H1 (cell line): ENCODE data around the gene TPO. TPM values are rescaled to one million over a fixed set of nuclear protein-coding genes. Genes with fewer than 3 reads are reported as not detected.

Experiments
- CTCF ChIA-PET: fragments of 300-600 bp; sonication (Branson Sonifier 250); formaldehyde crosslinking; loops from one replicate; lab custom pipeline; 2021; ENCODE audit not compliant: partially characterized antibody; lab: Charles Lee
- POLR2A ChIA-PET: fragments of 300-600 bp; sonication (Branson Sonifier 250); formaldehyde crosslinking; loops from one replicate; lab custom pipeline; 2021; ENCODE audit warnings: inconsistent platforms; ENCODE audit not compliant: partially characterized antibody; lab: Charles Lee
- DNase-seq, 2 experiments: peaks; one replicate each; pipeline versions ENCODE4 v3.0.0 to v3.0.0-alpha.2; 2010 to 2022; ENCODE audit warnings: low spot score in 2 of 2, low read depth in 1 of 2, mixed read lengths in 1 of 2
- FAIRE-seq: peaks from 2 replicates; lab custom pipeline; 2011; peaks lifted over from hg19 to GRCh38; lab: Jason Lieb, UNC
- H2AFZ ChIP-seq: 2 replicates; pipeline ENCODE4 v1.8.1; 2012; ENCODE audit warnings: low read length, inconsistent platforms
- H2AK5ac ChIP-seq: 2 replicates; pipeline ENCODE4 v1.6.1; 2013; ENCODE audit warnings: low read depth, low read length
- H2BK120ac ChIP-seq: replicated peaks from 2 replicates; pipeline ENCODE3; 2013; ENCODE audit warnings: low read depth, low read length, inconsistent platforms
- H2BK12ac ChIP-seq: 2 replicates; pipeline ENCODE4 v1.6.1; 2013; ENCODE audit warnings: low read depth, low read length
- H2BK15ac ChIP-seq: 2 replicates; pipeline ENCODE4 v1.6.1; 2013; ENCODE audit warnings: low read length
- H2BK20ac ChIP-seq: 2 replicates; pipeline ENCODE4 v1.6.1; 2013; ENCODE audit warnings: low read length
- H2BK5ac ChIP-seq: 2 replicates; pipeline ENCODE4 v1.6.1; 2013; ENCODE audit warnings: low read depth, low read length
- H3K14ac ChIP-seq: 2 replicates; pipeline ENCODE4 v1.6.1; 2013; ENCODE audit warnings: inconsistent platforms; ENCODE audit not compliant: insufficient read length
- H3K18ac ChIP-seq: 2 replicates; pipeline ENCODE4 v1.6.1; 2013; ENCODE audit warnings: low read length; ENCODE audit errors: extremely low read depth
- H3K23ac ChIP-seq: 2 replicates; pipeline ENCODE4 v1.6.1; 2013; ENCODE audit warnings: inconsistent platforms; ENCODE audit not compliant: insufficient read length
- H3K23me2 ChIP-seq: 2 replicates; pipeline ENCODE4 v1.6.1; 2013; ENCODE audit warnings: low read depth, low read length
- H3K27ac ChIP-seq: 2 replicates; pipeline ENCODE4 v1.6.1; 2011; ENCODE audit warnings: low read depth, low read length, inconsistent platforms
- H3K27me3 ChIP-seq, 4 experiments: replicated peaks in 1 of 4; 1 replicate in 1 of 4; 2 replicates in 3 of 4; pipeline versions ENCODE4 v1.6.1 to v1.8.1; 2011 to 2013; ENCODE audit warnings: low read length in 3 of 4, mild to moderate bottlenecking in 3 of 4, inconsistent platforms in 2 of 4, mixed read lengths in 2 of 4, moderate library complexity in 1 of 4; ENCODE audit not compliant: control insufficient read depth in 3 of 4, insufficient read depth in 3 of 4; ENCODE audit errors: extremely low read depth in 1 of 4
- H3K36me3 ChIP-seq, 4 experiments: 2 replicates each; pipeline versions ENCODE4 v1.6.1 to v1.8.1; 2011 to 2013; ENCODE audit warnings: mild to moderate bottlenecking in 4 of 4, low read length in 3 of 4, moderate library complexity in 2 of 4, control low read depth in 1 of 4, inconsistent platforms in 1 of 4; ENCODE audit not compliant: insufficient read depth in 4 of 4, control insufficient read depth in 2 of 4
- H3K4ac ChIP-seq: replicated peaks from 2 replicates; pipeline ENCODE3; 2013; ENCODE audit warnings: low read length, low read depth, mixed read lengths, inconsistent platforms; ENCODE audit not compliant: insufficient read length
- H3K4me1 ChIP-seq, 4 experiments: replicated peaks in 1 of 4; 1 replicate in 1 of 4; 2 replicates in 3 of 4; pipeline versions ENCODE4 v1.6.1 to v1.8.1; 2011 to 2013; ENCODE audit warnings: low read length in 3 of 4, inconsistent platforms in 2 of 4, mixed read lengths in 1 of 4; ENCODE audit not compliant: insufficient read depth in 4 of 4, control insufficient read depth in 3 of 4
- H3K4me2 ChIP-seq, 2 experiments: 2 replicates each; pipeline versions ENCODE4 v1.6.1 to v1.8.1; 2011 to 2013; ENCODE audit warnings: low read depth in 2 of 2, low read length in 2 of 2, control low read depth in 1 of 2, inconsistent platforms in 1 of 2, mild to moderate bottlenecking in 1 of 2; ENCODE audit not compliant: insufficient read depth in 1 of 2
- H3K4me3 ChIP-seq, 4 experiments: fragments of 200-600, 300-600 bp in 1 of 4; sonication (generic), shearing (Covaris generic), sonication (Bioruptor Twin) in 1 of 4; 2 replicates each; pipeline versions ENCODE4 v1.5.1 to v1.8.1; 2011 to 2016; ENCODE audit warnings: low read length in 4 of 4, low read depth in 3 of 4, control low read depth in 2 of 4, inconsistent platforms in 2 of 4, mild to moderate bottlenecking in 2 of 4, mixed read lengths in 1 of 4, moderate library complexity in 1 of 4; ENCODE audit not compliant: insufficient read depth in 2 of 4; ENCODE audit errors: extremely low read depth in 1 of 4
- H3K56ac ChIP-seq: replicated peaks from 2 replicates; pipeline ENCODE3; 2013; ENCODE audit warnings: low read depth, mild to moderate bottlenecking, mixed read lengths, low read length, inconsistent platforms; ENCODE audit not compliant: insufficient read length
- H3K79me1 ChIP-seq: 2 replicates; pipeline ENCODE4 v1.6.1; 2013; ENCODE audit warnings: low read depth, low read length, control low read depth
- H3K79me2 ChIP-seq, 2 experiments: 2 replicates each; pipeline versions ENCODE4 v1.6.1 to v1.8.1; 2012 to 2013; ENCODE audit warnings: low read length in 2 of 2, mild to moderate bottlenecking in 2 of 2, inconsistent platforms in 1 of 2; ENCODE audit not compliant: insufficient read depth in 2 of 2, control insufficient read depth in 1 of 2
- H3K9ac ChIP-seq, 4 experiments: replicated peaks in 1 of 4; 1 replicate in 1 of 4; 2 replicates in 3 of 4; pipeline versions ENCODE4 v1.6.1 to v1.8.1; 2011 to 2013; ENCODE audit warnings: low read depth in 3 of 4, low read length in 3 of 4, control low read depth in 2 of 4, mild to moderate bottlenecking in 2 of 4, moderate library complexity in 2 of 4, inconsistent platforms in 1 of 4; ENCODE audit errors: extremely low read depth in 1 of 4
- H3K9me3 ChIP-seq, 2 experiments: 2 replicates each; pipeline versions ENCODE4 v1.6.1 to v1.8.1; 2012 to 2013; ENCODE audit warnings: mild to moderate bottlenecking in 2 of 2, moderate library complexity in 2 of 2, control low read depth in 1 of 2, inconsistent platforms in 1 of 2, low read depth in 1 of 2, low read length in 1 of 2, mixed read lengths in 1 of 2; ENCODE audit not compliant: insufficient read depth in 2 of 2
- H4K20me1 ChIP-seq, 2 experiments: replicated peaks in 1 of 2; 2 replicates each; pipeline versions ENCODE3 to v1.8.1; 2011 to 2013; ENCODE audit warnings: inconsistent platforms in 2 of 2, low read length in 2 of 2, mild to moderate bottlenecking in 1 of 2; ENCODE audit not compliant: insufficient read depth in 2 of 2, control insufficient read depth in 1 of 2
- H4K5ac ChIP-seq: 2 replicates; pipeline ENCODE4 v1.6.1; 2013; ENCODE audit warnings: low read length, low read depth, mixed read lengths, inconsistent platforms; ENCODE audit not compliant: insufficient read length
- H4K8ac ChIP-seq: 2 replicates; pipeline ENCODE4 v1.8.0; 2013; ENCODE audit warnings: mild to moderate bottlenecking, moderate library complexity, low read length, inconsistent platforms; ENCODE audit not compliant: insufficient read depth; ENCODE audit errors: extremely low read depth
- H4K91ac ChIP-seq: replicated peaks from 2 replicates; pipeline ENCODE3; 2013; ENCODE audit warnings: low read length, mixed read lengths, inconsistent platforms; ENCODE audit not compliant: insufficient read length
- ATF2 ChIP-seq: IDR thresholded peaks from 2 replicates; pipeline ENCODE4 v1.6.1; 2012; ENCODE audit warnings: low read length, inconsistent platforms
- BACH1 ChIP-seq: IDR thresholded peaks from 2 replicates; pipeline ENCODE4 v1.6.1; 2012; ENCODE audit warnings: low read length, improper control_type of control experiment
- BRCA1 ChIP-seq: IDR thresholded peaks from 2 replicates; pipeline ENCODE4 v1.6.1; 2012; ENCODE audit warnings: low read depth, low read length, improper control_type of control experiment
- CBX8 ChIP-seq: fragments of 300-800, 300-1000 bp; sonication (generic); IDR thresholded peaks from 2 replicates; pipeline ENCODE4 v1.7.1; 2016; ENCODE audit warnings: low read depth, low read length, borderline replicate concordance
- EZH2 ChIP-seq: fragments of 200-600 bp; sonication (generic); IDR thresholded peaks from 2 replicates; pipeline ENCODE4 v1.7.1; 2012; ENCODE audit warnings: low read depth, mild to moderate bottlenecking, moderate library complexity, low read length, inconsistent platforms; ENCODE audit not compliant: severe bottlenecking
- GTF2F1 ChIP-seq: IDR thresholded peaks from 2 replicates; pipeline ENCODE4 v1.6.1; 2012; ENCODE audit warnings: low read depth, low read length, improper control_type of control experiment, borderline replicate concordance
- KDM5A ChIP-seq: fragments of 200-600 bp; IDR thresholded peaks from 2 replicates; pipeline ENCODE4 v1.7.1; 2012; ENCODE audit warnings: mild to moderate bottlenecking, low read length, inconsistent platforms, mixed read lengths
- MAX ChIP-seq: IDR thresholded peaks from 2 replicates; pipeline ENCODE4 v1.6.1; 2012; ENCODE audit warnings: inconsistent platforms
- POU5F1 ChIP-seq: IDR thresholded peaks from 2 replicates; pipeline ENCODE4 v1.6.1; 2011; ENCODE audit warnings: low read depth, mild to moderate bottlenecking, low read length, moderate library complexity
- SIN3A ChIP-seq, 2 experiments: IDR thresholded peaks in 1 of 2; conservative IDR thresholded peaks in 1 of 2; 2 replicates each; pipeline ENCODE4 v1.6.1; 2011 to 2012; ENCODE audit warnings: low read length in 2 of 2, improper control_type of control experiment in 1 of 2, low read depth in 1 of 2, mild to moderate bottlenecking in 1 of 2
- TAF7 ChIP-seq: optimal IDR thresholded peaks from 2 replicates; pipeline ENCODE3; 2011; ENCODE audit warnings: low read depth, mild to moderate bottlenecking, inconsistent platforms, low read length, moderate library complexity, borderline replicate concordance
- TCF12 ChIP-seq: IDR thresholded peaks from 2 replicates; pipeline ENCODE4 v1.6.1; 2011; ENCODE audit warnings: low read depth, mild to moderate bottlenecking, low read length
- WGBS, 2 experiments: shearing (Covaris generic) in 1 of 2; methylation state at CpG; one replicate each; pipeline versions ENCODE4 v1.1.6 to v1.1.7; 2013 to 2015; ENCODE audit warnings: low lambda C conversion rate in 2 of 2, mixed read lengths in 2 of 2, inconsistent platforms in 1 of 2, low coverage in 1 of 2, missing lambda C conversion rate in 1 of 2; ENCODE audit not compliant: insufficient replicate concordance in 2 of 2, insufficient coverage in 1 of 2, insufficient read length in 1 of 2; ENCODE audit errors: extremely low coverage in 1 of 2, missing lambda C conversion rate in 1 of 2; 5-methylcytosine and 5-hydroxymethylcytosine counted together
- polyA plus RNA-seq, 7 experiments: library from polyadenylated mRNA; depleted of rRNA in 3 of 7; stranded (reverse) in 5 of 7; unstranded in 2 of 7; fragments of >200 nt in 5 of 7; fragments of 200-250 nt in 2 of 7; gene quantifications; 1 replicate in 5 of 7; 2 replicates in 1 of 7; 4 replicates in 1 of 7; pipeline versions ENCODE4 v1.2.1 to v1.2.3, GENCODE V29; 2011 to 2013; ENCODE audit warnings: missing spikeins in 2 of 7, mixed read lengths in 2 of 7
- total RNA-seq: library from RNA; stranded (reverse); fragmentation: NEBNext Ultra II Directional; extraction: Animal tissue kit (Norgen Biotek cat#: 25700); gene quantifications from 2 replicates; pipeline ENCODE4 v1.2.1, GENCODE V29; 2021

Gene TPO
- total and polyA plus RNA-seq, 2 of the 8 experiments (the other 6 are each of a cell fraction or from before 2014, with no cell fraction given) = not detected

- Histone ChIP-seq H3K36me3 (no peaks in the 10 kb centered on the region), H2AK5ac (no peak overlapping the region), H2AFZ (no peak overlapping the region), H3K9me3 (no peaks in the 10 kb centered on the region), H3K27me3 (no peaks in the 10 kb centered on the region), H3K23ac (no peak overlapping the region), H3K9ac (no peak overlapping the region), H3K4ac (no peak overlapping the region), H4K8ac (no peak overlapping the region), H4K5ac (no peak overlapping the region), H3K14ac (no peak overlapping the region), H3K23me2 (no peaks in the 10 kb centered on the region), H3K27ac (no peak overlapping the region), H2BK20ac (no peak overlapping the region), H3K79me2 (no peaks in the 10 kb centered on the region), H3K56ac (no peak overlapping the region), H2BK15ac (no peak overlapping the region), H2BK120ac (no peak overlapping the region), H3K18ac (no peak overlapping the region), H2BK12ac (no peak overlapping the region), H3K4me3 (no peak overlapping the region), H4K91ac (no peak overlapping the region), H3K79me1 (no peaks in the 10 kb centered on the region), H4K20me1 (no peaks in the 10 kb centered on the region), H3K4me1 (no peaks in the 10 kb centered on the region), H2BK5ac (no peak overlapping the region), H3K4me2 (no peak overlapping the region)
- POLR2A ChIA-PET = no interaction called here
- DNase-seq (no peak), FAIRE-seq (no peak)
- CTCF ChIA-PET = interaction anchor here (0.7 to 2.0 kb wide), 5 partner anchors 10 to 603 kb away, joined by 3 to 6 read pairs (median 3); no protein-coding TSS in a partner anchor
- 94% methylated on average over 13 of the region's 13 CpGs; no CpG with 5 or more reads in 1 of the 2 experiments for WGBS, 2 experiments
- TF ChIP-seq BACH1 (no peak), CBX8 (no peak), EZH2 (no peak), TAF7 (no peak), POU5F1 (no peak), GTF2F1 (no peak), KDM5A (no peak), MAX (no peak), SIN3A (conservative IDR thresholded peaks at IDR 0.05 in 1 of 2, IDR thresholded peaks at IDR 0.05 in 1 of 2; ENCODE audit: low read depth in 1 of 2, low read length in 2 of 2) (no peak), BRCA1 (no peak), TCF12 (no peak), ATF2 (no peak)
Measured at GRCh38 chr2:1497122-1497611, 83.9 kb downstream of the TPO start.
